IMR-90 (cell line): Measurements from ENCODE around the gene PLXNB1. TPM values are rescaled to one million over a fixed set of nuclear protein-coding genes. Genes with fewer than 3 reads are reported as not detected.

Experiments used
- ATAC-seq: fragments of 200-7000 bp; cut with Tn5 transposase; 2 replicates; pipeline ENCODE4 v1.9.1; 2020; ENCODE audit warnings: low read depth, mild to moderate bottlenecking, moderate library complexity
- BruUV-seq: library from RNA; stranded (reverse); fragments of 400-500 nt; replicated peaks from 2 replicates; lab custom pipeline; 2021; lab: Mats Ljungman, UMichigan
- CTCF ChIA-PET: fragments of 300-600 bp; formaldehyde crosslinking; extraction: SDS; loops from one replicate; lab custom pipeline; 2021; ENCODE audit warnings: antibody characterized with exemption; lab: Yijun Ruan, JAX
- POLR2A ChIA-PET: fragments of 300-600 bp; sonication (Branson Sonifier 250); formaldehyde crosslinking; loops from one replicate; lab custom pipeline; 2022; ENCODE audit warnings: antibody characterized with exemption; ENCODE audit not compliant: unreplicated experiment; lab: Charles Lee
- DNase-seq: peaks from one replicate; pipeline ENCODE4 v3.0.0; 2013
- H2AFZ ChIP-seq: replicated peaks from 2 replicates; pipeline ENCODE3; 2013; ENCODE audit warnings: low read length, mild to moderate bottlenecking; ENCODE audit not compliant: poor library complexity
- H2AK5ac ChIP-seq: 2 replicates; pipeline ENCODE4 v1.6.1; 2013; ENCODE audit warnings: low read depth, low read length, inconsistent platforms
- H2AK9ac ChIP-seq: replicated peaks from 2 replicates; pipeline ENCODE3; 2013; ENCODE audit warnings: mild to moderate bottlenecking, low read depth, low read length, moderate library complexity; ENCODE audit not compliant: poor library complexity
- H2BK120ac ChIP-seq: 2 replicates; pipeline ENCODE4 v1.6.1; 2013; ENCODE audit warnings: low read depth, low read length, inconsistent platforms
- H2BK15ac ChIP-seq: 3 replicates; pipeline ENCODE4 v1.6.1; 2013; ENCODE audit warnings: low read depth, low read length, inconsistent platforms
- H2BK20ac ChIP-seq: 2 replicates; pipeline ENCODE4 v1.6.1; 2013; ENCODE audit warnings: low read depth, mild to moderate bottlenecking, inconsistent platforms, low read length, moderate library complexity
- H2BK5ac ChIP-seq: 2 replicates; pipeline ENCODE4 v1.6.1; 2013; ENCODE audit warnings: mild to moderate bottlenecking, low read depth, low read length, inconsistent platforms; ENCODE audit not compliant: poor library complexity, severe bottlenecking
- H3K14ac ChIP-seq: replicated peaks from 2 replicates; pipeline ENCODE4 v1.6.1; 2013; ENCODE audit warnings: low read depth, low read length, inconsistent platforms
- H3K18ac ChIP-seq: 2 replicates; pipeline ENCODE4 v1.6.1; 2013; ENCODE audit warnings: low read depth, low read length, control low read depth
- H3K23ac ChIP-seq: 2 replicates; pipeline ENCODE4 v1.6.1; 2013; ENCODE audit warnings: low read depth, low read length, inconsistent platforms
- H3K27ac ChIP-seq: 2 replicates; pipeline ENCODE4 v1.5.1; 2013; ENCODE audit warnings: mild to moderate bottlenecking, control low read depth, low read length; ENCODE audit not compliant: insufficient read depth
- H3K27me3 ChIP-seq: 2 replicates; pipeline ENCODE4 v1.6.1; 2013; ENCODE audit warnings: low read length; ENCODE audit not compliant: control insufficient read depth, insufficient read depth
- H3K36me3 ChIP-seq: 2 replicates; pipeline ENCODE4 v1.6.1; 2013; ENCODE audit warnings: low read length, mixed read lengths; ENCODE audit not compliant: control insufficient read depth, insufficient read depth
- H3K4ac ChIP-seq: 2 replicates; pipeline ENCODE4 v1.6.1; 2013; ENCODE audit warnings: low read depth, low read length, inconsistent platforms
- H3K4me1 ChIP-seq: 2 replicates; pipeline ENCODE4 v1.6.1; 2013; ENCODE audit warnings: low read length, mixed read lengths; ENCODE audit not compliant: control insufficient read depth, insufficient read depth
- H3K4me2 ChIP-seq: 2 replicates; pipeline ENCODE4 v1.6.1; 2013; ENCODE audit warnings: low read depth, mild to moderate bottlenecking, control low read depth, low read length, moderate library complexity
- H3K4me3 ChIP-seq: 2 replicates; pipeline ENCODE4 v1.5.1; 2013; ENCODE audit warnings: low read depth, mild to moderate bottlenecking, control low read depth, low read length, moderate library complexity; ENCODE audit not compliant: insufficient read depth
- H3K56ac ChIP-seq: 2 replicates; pipeline ENCODE4 v1.6.1; 2013; ENCODE audit warnings: low read length, inconsistent platforms; ENCODE audit not compliant: insufficient read depth; ENCODE audit errors: extremely low read depth
- H3K79me1 ChIP-seq, 2 experiments: 2 replicates each; pipeline ENCODE4 v1.6.1; 2013; ENCODE audit warnings: low read length in 2 of 2, inconsistent platforms in 1 of 2, low read depth in 1 of 2
- H3K9ac ChIP-seq: 2 replicates; pipeline ENCODE4 v1.6.1; 2013; ENCODE audit warnings: low read depth, low read length, control low read depth
- H3K9me1 ChIP-seq: 2 replicates; pipeline ENCODE4 v1.6.1; 2013; ENCODE audit warnings: low read length, inconsistent platforms; ENCODE audit not compliant: insufficient read depth
- H3K9me3 ChIP-seq: 2 replicates; pipeline ENCODE4 v1.6.1; 2013; ENCODE audit warnings: low read length; ENCODE audit not compliant: control insufficient read depth, insufficient read depth
- H4K20me1 ChIP-seq: 2 replicates; pipeline ENCODE4 v1.6.1; 2013; ENCODE audit warnings: low read length, inconsistent platforms; ENCODE audit not compliant: insufficient read depth
- H4K5ac ChIP-seq: 2 replicates; pipeline ENCODE4 v1.6.1; 2013; ENCODE audit warnings: mild to moderate bottlenecking, low read depth, low read length, control low read depth
- H4K8ac ChIP-seq, 2 experiments: 2 replicates each; pipeline ENCODE4 v1.6.1; 2013; ENCODE audit warnings: low read depth in 2 of 2, low read length in 2 of 2, control low read depth in 1 of 2, inconsistent platforms in 1 of 2
- H4K91ac ChIP-seq: 2 replicates; pipeline ENCODE4 v1.6.1; 2013; ENCODE audit warnings: low read depth, low read length, inconsistent platforms; ENCODE audit not compliant: insufficient read depth
- CTCF ChIP-seq: conservative IDR thresholded peaks from 2 replicates; pipeline ENCODE4 v1.5.1; 2012; ENCODE audit warnings: mild to moderate bottlenecking, low read depth, low read length, improper control_type of control experiment
- MAFK ChIP-seq: IDR thresholded peaks from 2 replicates; pipeline ENCODE4 v1.6.1; 2012; ENCODE audit warnings: low read depth, low read length, improper control_type of control experiment
- MAZ ChIP-seq: IDR thresholded peaks from 2 replicates; pipeline ENCODE4 v1.6.1; 2012; ENCODE audit warnings: low read depth, mild to moderate bottlenecking, low read length, improper control_type of control experiment, moderate library complexity, borderline replicate concordance
- WGBS, 2 experiments: methylation state at CpG; one replicate each; pipeline versions ENCODE4 v1.1.5 to v1.1.7; 2013; ENCODE audit warnings: missing lambda C conversion rate in 2 of 2; ENCODE audit not compliant: insufficient read length in 1 of 2; ENCODE audit errors: extremely low coverage in 2 of 2; 5-methylcytosine and 5-hydroxymethylcytosine counted together
- dilution Hi-C: fragments of 300-500 bp; cut with HindIII; formaldehyde crosslinking; loops from one replicate; pipeline ENCODE4 v1.14.3; 2018; ENCODE audit warnings: low sequenced_read_pairs; ENCODE audit not compliant: unreplicated experiment
- in situ Hi-C: fragments of 300-500 bp; cut with MboI; formaldehyde crosslinking; loops from 3 replicates; pipeline ENCODE4 v1.14.3; 2019; ENCODE audit warnings: low sequenced_read_pairs, inconsistent platforms, mixed read lengths
- intact Hi-C: fragments of 100-400 bp; cut with micrococcal nuclease; formaldehyde crosslinking; loops from 2 replicates; pipeline ENCODE4 v1.10.0; 2022
- polyA plus RNA-seq, 3 experiments: library from polyadenylated mRNA; depleted of rRNA; stranded (reverse); fragments of >200 nt; gene quantifications; 2 replicates each; pipeline ENCODE4 v1.2.3, GENCODE V29; 2012; ENCODE audit warnings: low replicate concordance in 1 of 3
- total RNA-seq: library from RNA; depleted of rRNA; stranded (reverse); fragments of >200 nt; gene quantifications from 2 replicates; pipeline ENCODE4 v1.2.3, GENCODE V29; 2012

Gene PLXNB1
- total and polyA plus RNA-seq, 2 of the 4 experiments (the other 2 are of a cell fraction): 5.2 to 25.3 TPM

GRCh38 chr3:48429317-48429959 lies 448 bp downstream of the PLXNB1 start:
- H4K91ac ChIP-seq: peak overlapping the region; percentile 57; the same call in 1 of the 2 replicates
- H2BK15ac ChIP-seq: no peak overlapping the region
- peaks cover 29% of the 10 kb centered on the region for H3K4me1 ChIP-seq
- H3K56ac ChIP-seq: no peak overlapping the region
- H2BK5ac ChIP-seq: peak overlapping the region; percentile 50
- peak overlapping the region; percentile 20; the same call in 1 of the 2 replicates for H3K18ac ChIP-seq
- peak overlapping the region; percentile 18; the same call in 1 of the 2 replicates for H2BK120ac ChIP-seq
- H2AFZ ChIP-seq: peak overlapping the region; percentile 98
- H3K79me1 ChIP-seq: peaks cover 21 to 50% of the 10 kb centered on the region in 2 experiments; a peak in 3 of 4 replicates
- peak; percentile 8 for DNase-seq
- intact Hi-C loops: no loop called here
- H3K9me1 ChIP-seq: peaks cover 16% of the 10 kb centered on the region
- H3K9ac ChIP-seq: peak overlapping the region; percentile 62
- peaks cover 18% of the 10 kb centered on the region for H3K36me3 ChIP-seq
- dilution Hi-C loops: no loop called here
- in situ Hi-C loops: no loop called here
- no peak overlapping the region for H2BK20ac ChIP-seq
- peak overlapping the region; percentile 44; the same call in 1 of the 2 replicates for H2AK5ac ChIP-seq
- TF ChIP-seq CTCF: no peak
- TF ChIP-seq MAFK: no peak
- 0 out of 2 replicates have a peak, but pooled peaks have one; percentile 41 for TF ChIP-seq MAZ
- H4K20me1 ChIP-seq: peaks cover 26% of the 10 kb centered on the region
- peak; percentile 66 for ATAC-seq
- H3K9me3 ChIP-seq: no peaks in the 10 kb centered on the region
- no TSS peak for BruUV-seq
- H3K27ac ChIP-seq: peak overlapping the region; percentile 49
- peak overlapping the region; percentile 98 for H2AK9ac ChIP-seq
- peak overlapping the region; percentile 67 to 82 for H4K8ac ChIP-seq
- no peaks in the 10 kb centered on the region for H3K27me3 ChIP-seq
- H3K4me3 ChIP-seq: peak overlapping the region; percentile 50
- H3K23ac ChIP-seq: no peak overlapping the region; the same call in 1 of the 2 replicates
- CTCF ChIA-PET: interaction anchor here (1.2 kb wide), 1 partner anchor 29 kb away, joined by 3 read pairs; no protein-coding TSS in a partner anchor
- 0% methylated on average over 28 of the region's 86 CpGs; no CpG with 5 or more reads in 1 of the 2 experiments for WGBS, 2 experiments
- H3K4ac ChIP-seq: peak overlapping the region; percentile 70
- peak overlapping the region; percentile 77 for H3K4me2 ChIP-seq
- H3K14ac ChIP-seq: peak overlapping the region; percentile 57
- 0 out of 2 replicates have a peak overlapping the region, but pooled peaks have one; percentile 10 for H4K5ac ChIP-seq
- POLR2A ChIA-PET: no interaction called here
